Measurements from ENCODE around the gene RRM1. TPM values are rescaled to one million over a fixed set of nuclear protein-coding genes. Genes with fewer than 3 reads are reported as not detected.

The RRM1 gene
- total RNA-seq, 1 donor from 2014 or later = 142 TPM

GRCh38 chr11:4065086-4065485 lies 29.5 kb upstream of the RRM1 start:
- H3K9me3 Mint-ChIP-seq = no peaks in the 10 kb centered on the region
- H3K36me3 Mint-ChIP-seq (ENCODE audit: low read depth) = peaks cover 46% of the 10 kb centered on the region
- no peaks in the 10 kb centered on the region for H3K27me3 Mint-ChIP-seq (ENCODE audit: low read depth)
- H3K4me1 Mint-ChIP-seq (ENCODE audit: low read depth) = peaks cover 40% of the 10 kb centered on the region
- H3K4me3 Mint-ChIP-seq (ENCODE audit: low read depth) = no peak overlapping the region
- intact Hi-C loops (cut with micrococcal nuclease) = loop anchor here (5.0 kb wide), 1 partner anchor 78 kb away; no protein-coding TSS in a partner anchor
- DNase-seq (ENCODE audit: low spot score) = no peak
- H3K27ac Mint-ChIP-seq = no peak overlapping the region

- H3K4me1 Mint-ChIP-seq (ENCODE audit: low read depth) = peaks cover 40% of the 10 kb centered on the region
Observed at GRCh38 chr11:4065601-4066377, 28.8 kb upstream of the RRM1 start.

GRCh38 chr11:4066910-4067309 lies 27.7 kb upstream of the RRM1 start:
- peaks cover 40% of the 10 kb centered on the region for H3K4me1 Mint-ChIP-seq (ENCODE audit: low read depth)
- intact Hi-C loops (cut with micrococcal nuclease) = loop anchor here (5.0 kb wide), 1 partner anchor 80 kb away; no protein-coding TSS in a partner anchor
- H3K27me3 Mint-ChIP-seq (ENCODE audit: low read depth) = no peaks in the 10 kb centered on the region
- no peak for DNase-seq (ENCODE audit: low spot score)
- H3K9me3 Mint-ChIP-seq = no peaks in the 10 kb centered on the region
- no peak overlapping the region for H3K27ac Mint-ChIP-seq
- no peak overlapping the region for H3K4me3 Mint-ChIP-seq (ENCODE audit: low read depth)
- peaks cover 37% of the 10 kb centered on the region for H3K36me3 Mint-ChIP-seq (ENCODE audit: low read depth)

More at GRCh38 chr11:4065601-4066377, 28.8 kb upstream of the RRM1 start:
- no peaks in the 10 kb centered on the region for H3K9me3 Mint-ChIP-seq
- intact Hi-C loops (cut with micrococcal nuclease) = loop anchor here (5.0 kb wide), 1 partner anchor 78 kb away; no protein-coding TSS in a partner anchor
- H3K27ac Mint-ChIP-seq = no peak overlapping the region
- H3K4me3 Mint-ChIP-seq (ENCODE audit: low read depth) = no peak overlapping the region
- H3K27me3 Mint-ChIP-seq (ENCODE audit: low read depth) = no peaks in the 10 kb centered on the region
- H3K36me3 Mint-ChIP-seq (ENCODE audit: low read depth) = peaks cover 44% of the 10 kb centered on the region
- no peak for DNase-seq (ENCODE audit: low spot score)

GRCh38 chr11:4068962-4069361 lies 25.6 kb upstream of the RRM1 start:
- Mint-ChIP-seq H3K4me3 (ENCODE audit: low read depth) (no peak overlapping the region), H3K4me1 (ENCODE audit: low read depth) (peaks cover 45% of the 10 kb centered on the region), H3K9me3 (no peaks in the 10 kb centered on the region), H3K36me3 (ENCODE audit: low read depth) (peaks cover 42% of the 10 kb centered on the region), H3K27me3 (ENCODE audit: low read depth) (no peaks in the 10 kb centered on the region), H3K27ac (no peak overlapping the region)
- DNase-seq (ENCODE audit: low spot score) = no peak
- intact Hi-C loops (cut with micrococcal nuclease) = loop anchor here (5.0 kb wide), 1 partner anchor 82 kb away; no protein-coding TSS in a partner anchor

GRCh38 chr11:4071325-4071724 lies 23.3 kb upstream of the RRM1 start:
- DNase-seq (ENCODE audit: low spot score) = no peak
- H3K27me3 Mint-ChIP-seq (ENCODE audit: low read depth) = no peaks in the 10 kb centered on the region
- intact Hi-C loops (cut with micrococcal nuclease) = loop anchor here (5.0 kb wide), 1 partner anchor 119 kb away; no protein-coding TSS in a partner anchor
- H3K27ac Mint-ChIP-seq = no peak overlapping the region
- no peak overlapping the region for H3K4me3 Mint-ChIP-seq (ENCODE audit: low read depth)
- peaks cover 48% of the 10 kb centered on the region for H3K36me3 Mint-ChIP-seq (ENCODE audit: low read depth)
- no peaks in the 10 kb centered on the region for H3K9me3 Mint-ChIP-seq
- peaks cover 32% of the 10 kb centered on the region for H3K4me1 Mint-ChIP-seq (ENCODE audit: low read depth)

GRCh38 chr11:4071914-4072313 lies 22.7 kb upstream of the RRM1 start:
- H3K4me1 Mint-ChIP-seq (ENCODE audit: low read depth) = peaks cover 26% of the 10 kb centered on the region
- H3K4me3 Mint-ChIP-seq (ENCODE audit: low read depth) = no peak overlapping the region
- no peaks in the 10 kb centered on the region for H3K27me3 Mint-ChIP-seq (ENCODE audit: low read depth)
- peaks cover 42% of the 10 kb centered on the region for H3K36me3 Mint-ChIP-seq (ENCODE audit: low read depth)
- no peak for DNase-seq (ENCODE audit: low spot score)
- H3K27ac Mint-ChIP-seq = no peak overlapping the region
- intact Hi-C loops (cut with micrococcal nuclease) = loop anchor here (1.0 to 5.0 kb wide), 4 partner anchors 120 to 248 kb away; no protein-coding TSS in a partner anchor
- no peaks in the 10 kb centered on the region for H3K9me3 Mint-ChIP-seq

GRCh38 chr11:4072668-4073285 lies 21.8 kb upstream of the RRM1 start:
- intact Hi-C loops (cut with micrococcal nuclease) = loop anchor here (1.0 to 5.0 kb wide), 4 partner anchors 120 to 248 kb away; no protein-coding TSS in a partner anchor
- Mint-ChIP-seq H3K4me1 (ENCODE audit: low read depth) (peaks cover 21% of the 10 kb centered on the region), H3K36me3 (ENCODE audit: low read depth) (peaks cover 39% of the 10 kb centered on the region), H3K27ac (no peak overlapping the region), H3K9me3 (no peaks in the 10 kb centered on the region), H3K4me3 (ENCODE audit: low read depth) (no peak overlapping the region), H3K27me3 (ENCODE audit: low read depth) (no peaks in the 10 kb centered on the region)
- no peak for DNase-seq (ENCODE audit: low spot score)

- Mint-ChIP-seq H3K36me3 (ENCODE audit: low read depth) (peaks cover 31% of the 10 kb centered on the region), H3K9me3 (no peaks in the 10 kb centered on the region), H3K27me3 (ENCODE audit: low read depth) (no peaks in the 10 kb centered on the region), H3K27ac (no peak overlapping the region), H3K4me3 (ENCODE audit: low read depth) (no peak overlapping the region), H3K4me1 (ENCODE audit: low read depth) (peaks cover 9% of the 10 kb centered on the region)
- DNase-seq (ENCODE audit: low spot score) = no peak
- intact Hi-C loops (cut with micrococcal nuclease) = loop anchor here (5.0 kb wide), 1 partner anchor 122 kb away; no protein-coding TSS in a partner anchor
Observed at GRCh38 chr11:4074266-4074665, 20.3 kb upstream of the RRM1 start.

- H3K4me1 Mint-ChIP-seq (ENCODE audit: low read depth) = peaks cover 4% of the 10 kb centered on the region
- DNase-seq (ENCODE audit: low spot score) = no peak
- no peak overlapping the region for H3K4me3 Mint-ChIP-seq (ENCODE audit: low read depth)
- peaks cover 35% of the 10 kb centered on the region for H3K36me3 Mint-ChIP-seq (ENCODE audit: low read depth)
- H3K27me3 Mint-ChIP-seq (ENCODE audit: low read depth) = no peaks in the 10 kb centered on the region
- intact Hi-C loops (cut with micrococcal nuclease) = no loop called here
- no peaks in the 10 kb centered on the region for H3K9me3 Mint-ChIP-seq
- no peak overlapping the region for H3K27ac Mint-ChIP-seq
Observed at GRCh38 chr11:4076774-4077173, 17.8 kb upstream of the RRM1 start.

GRCh38 chr11:4083198-4083597 lies 11.4 kb upstream of the RRM1 start:
- H3K27ac Mint-ChIP-seq = no peak overlapping the region
- no peaks in the 10 kb centered on the region for H3K9me3 Mint-ChIP-seq
- no peaks in the 10 kb centered on the region for H3K27me3 Mint-ChIP-seq (ENCODE audit: low read depth)
- no peak for DNase-seq (ENCODE audit: low spot score)
- peaks cover 16% of the 10 kb centered on the region for H3K4me1 Mint-ChIP-seq (ENCODE audit: low read depth)
- H3K36me3 Mint-ChIP-seq (ENCODE audit: low read depth) = peaks cover 59% of the 10 kb centered on the region
- intact Hi-C loops (cut with micrococcal nuclease) = no loop called here
- H3K4me3 Mint-ChIP-seq (ENCODE audit: low read depth) = no peak overlapping the region

GRCh38 chr11:4084406-4085125 lies 10.0 kb upstream of the RRM1 start:
- no peak for DNase-seq (ENCODE audit: low spot score)
- H3K4me1 Mint-ChIP-seq (ENCODE audit: low read depth) = peaks cover 20% of the 10 kb centered on the region
- H3K9me3 Mint-ChIP-seq = no peaks in the 10 kb centered on the region
- intact Hi-C loops (cut with micrococcal nuclease) = no loop called here
- H3K27ac Mint-ChIP-seq = no peak overlapping the region
- H3K27me3 Mint-ChIP-seq (ENCODE audit: low read depth) = no peaks in the 10 kb centered on the region
- peaks cover 64% of the 10 kb centered on the region for H3K36me3 Mint-ChIP-seq (ENCODE audit: low read depth)
- H3K4me3 Mint-ChIP-seq (ENCODE audit: low read depth) = no peak overlapping the region

- H3K9me3 Mint-ChIP-seq = no peaks in the 10 kb centered on the region
- no peak for DNase-seq (ENCODE audit: low spot score)
- H3K4me3 Mint-ChIP-seq (ENCODE audit: low read depth) = no peak overlapping the region
- no peak overlapping the region for H3K27ac Mint-ChIP-seq
- peaks cover 65% of the 10 kb centered on the region for H3K36me3 Mint-ChIP-seq (ENCODE audit: low read depth)
- intact Hi-C loops (cut with micrococcal nuclease) = no loop called here
- no peaks in the 10 kb centered on the region for H3K27me3 Mint-ChIP-seq (ENCODE audit: low read depth)
- peaks cover 30% of the 10 kb centered on the region for H3K4me1 Mint-ChIP-seq (ENCODE audit: low read depth)
Observed at GRCh38 chr11:4085575-4085974, 9.0 kb upstream of the RRM1 start.
